CD8-positive, alpha-beta memory T cell (primary cell): Measurements from ENCODE around the gene CEP41. TPM values are rescaled to one million over a fixed set of nuclear protein-coding genes. Genes with fewer than 3 reads are reported as not detected.

Source experiments
- CTCF ChIA-PET: fragments of 350-600 bp; sonication (Branson Sonifier 250); formaldehyde crosslinking; loops from one replicate; lab custom pipeline; 2021; ENCODE audit warnings: antibody characterized with exemption; lab: Charles Lee
- POLR2A ChIA-PET: fragments of 350-600 bp; sonication (Branson Sonifier 250); formaldehyde crosslinking; loops from one replicate; lab custom pipeline; 2021; ENCODE audit warnings: antibody characterized with exemption; lab: Charles Lee
- DNase-seq, 5 donors: peaks; one replicate each; pipeline versions ENCODE4 v3.0.0 to v3.0.0-alpha.2; 2020 to 2022; ENCODE audit warnings: mixed read lengths in 1 of 5
- H3K27ac ChIP-seq: one replicate; pipeline ENCODE4 v1.7.0; 2013; ENCODE audit warnings: low read depth, mild to moderate bottlenecking, low read length, moderate library complexity
- H3K27me3 ChIP-seq: 2 replicates; pipeline ENCODE4 v1.7.0; 2013; ENCODE audit warnings: low read length, mild to moderate bottlenecking; ENCODE audit not compliant: insufficient read depth, poor library complexity, severe bottlenecking
- H3K36me3 ChIP-seq: 2 replicates; pipeline ENCODE4 v1.7.0; 2013; ENCODE audit warnings: mild to moderate bottlenecking, low read length, moderate library complexity; ENCODE audit not compliant: insufficient read depth
- H3K4me1 ChIP-seq: 2 replicates; pipeline ENCODE4 v1.7.0; 2013; ENCODE audit warnings: mild to moderate bottlenecking, low read length, moderate library complexity; ENCODE audit not compliant: insufficient read depth
- H3K4me3 ChIP-seq: 2 replicates; pipeline ENCODE4 v1.7.0; 2013; ENCODE audit warnings: mild to moderate bottlenecking, low read length
- H3K9me3 ChIP-seq: 2 replicates; pipeline ENCODE4 v1.7.0; 2013; ENCODE audit warnings: mild to moderate bottlenecking, low read length
- H3K27ac Mint-ChIP-seq, 8 donors: one replicate each; pipeline ENCODE4 v1.8.0; 2020 to 2021; ENCODE audit warnings: mixed read lengths in 8 of 8, mild to moderate bottlenecking in 6 of 8, inconsistent platforms in 3 of 8, moderate library complexity in 3 of 8
- H3K27me3 Mint-ChIP-seq, 2 donors: one replicate each; pipeline ENCODE4 v1.8.0; 2020 to 2021; ENCODE audit warnings: mixed read lengths in 2 of 2, mild to moderate bottlenecking in 1 of 2, moderate library complexity in 1 of 2
- H3K36me3 Mint-ChIP-seq, 3 donors: one replicate each; pipeline ENCODE4 v1.8.0; 2020 to 2021; ENCODE audit warnings: mixed read lengths in 3 of 3, inconsistent platforms in 1 of 3, mild to moderate bottlenecking in 1 of 3
- H3K4me1 Mint-ChIP-seq, 3 donors: one replicate each; pipeline ENCODE4 v1.8.0; 2020 to 2021; ENCODE audit warnings: mixed read lengths in 3 of 3, inconsistent platforms in 1 of 3, mild to moderate bottlenecking in 1 of 3
- H3K4me3 Mint-ChIP-seq, 7 donors: one replicate each; pipeline ENCODE4 v1.8.0; 2020 to 2021; ENCODE audit warnings: mixed read lengths in 7 of 7, mild to moderate bottlenecking in 6 of 7, moderate library complexity in 4 of 7, inconsistent platforms in 2 of 7
- H3K9me3 Mint-ChIP-seq, 5 donors: one replicate each; pipeline ENCODE4 v1.8.0; 2020 to 2022; ENCODE audit warnings: mixed read lengths in 5 of 5, mild to moderate bottlenecking in 3 of 5, moderate library complexity in 2 of 5, inconsistent platforms in 1 of 5
- polyA plus RNA-seq: library from polyadenylated mRNA; unstranded; fragments of 300-500 nt; fragmentation: Illumina TruSeq; gene quantifications from one replicate; pipeline ENCODE4 v1.2.3, GENCODE V29; 2021
- total RNA-seq, 2 experiments: library from RNA; stranded (reverse); gene quantifications; one replicate each; pipeline ENCODE4 v1.2.3, GENCODE V29; 2021

The CEP41 gene
- total and polyA plus RNA-seq, 3 experiments from 2014 or later, result 16.6 to 23.6 (median 18.8) TPM

DNA sequence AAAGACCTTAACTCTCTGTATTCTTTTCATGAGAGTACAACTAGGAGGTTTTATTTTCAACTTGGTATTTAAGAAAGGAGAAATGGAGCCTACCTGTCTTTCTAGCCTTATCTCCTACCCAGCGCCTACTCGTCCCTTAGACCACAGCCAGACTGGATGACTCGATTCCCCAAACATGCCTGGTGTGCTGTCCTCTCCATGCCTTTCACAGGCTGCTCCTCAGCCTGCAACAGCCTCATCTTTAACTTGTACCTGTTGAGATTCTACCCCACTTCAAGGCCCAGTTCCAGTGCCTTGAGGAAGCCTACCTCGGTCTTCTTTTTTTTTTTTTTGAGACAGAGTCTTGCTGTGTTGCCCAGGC, 31.1 kb downstream of the CEP41 start:
- Histone ChIP-seq H3K27me3 (no peaks in the 10 kb centered on the region), H3K36me3 (no peaks in the 10 kb centered on the region), H3K27ac (no peak overlapping the region), H3K9me3 (no peaks in the 10 kb centered on the region), H3K4me3 (no peak overlapping the region), H3K4me1 (peaks cover 11% of the 10 kb centered on the region)
- peaks cover 4 to 11% (median 6%) of the 10 kb centered on the region in 3 donors for H3K36me3 Mint-ChIP-seq
- DNase-seq, result no peak
- ChIA-PET CTCF (no interaction called here), POLR2A (no interaction called here)
- peaks cover under 1 to 13% (median 7%) of the 10 kb centered on the region in 3 donors for H3K4me1 Mint-ChIP-seq
- peak overlapping the region in 1 of 8 donors; percentile 93 for H3K27ac Mint-ChIP-seq
- no peaks in the 10 kb centered on the region for H3K9me3 Mint-ChIP-seq
- no peak overlapping the region for H3K4me3 Mint-ChIP-seq
- no peaks in the 10 kb centered on the region for H3K27me3 Mint-ChIP-seq

DNA sequence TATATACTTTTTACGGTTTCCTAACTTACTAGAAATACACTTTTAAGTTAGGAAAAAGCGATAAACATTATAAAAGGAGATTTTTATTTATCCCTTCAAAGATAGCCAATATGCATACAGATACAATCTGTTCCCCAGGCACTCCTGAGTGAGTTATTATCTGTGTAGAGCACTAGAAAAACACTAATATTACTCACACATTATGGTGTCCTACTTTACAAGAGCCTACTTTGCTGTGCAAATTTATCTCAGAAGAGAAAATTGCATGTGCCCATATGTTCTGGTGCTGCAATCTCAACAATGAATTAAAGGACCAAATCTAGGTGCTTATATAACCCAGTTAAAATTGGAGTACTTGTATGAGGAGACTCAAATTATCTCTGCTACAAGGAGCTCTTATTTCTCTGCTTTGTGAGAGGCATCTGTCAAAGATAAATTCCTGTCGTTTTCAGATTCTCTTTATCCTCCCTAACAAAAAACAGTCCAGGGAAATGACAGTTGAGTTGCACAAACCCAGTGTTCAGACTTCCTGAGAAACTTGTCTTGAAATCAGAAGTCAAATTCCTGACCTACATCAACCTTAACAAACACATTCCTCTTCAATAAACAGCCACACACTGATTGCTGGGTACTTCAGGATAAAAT, 31.6 kb downstream of the CEP41 start:
- Histone ChIP-seq H3K9me3 (no peaks in the 10 kb centered on the region), H3K4me1 (peaks cover 6% of the 10 kb centered on the region), H3K27me3 (no peaks in the 10 kb centered on the region), H3K36me3 (no peaks in the 10 kb centered on the region), H3K4me3 (no peak overlapping the region), H3K27ac (no peak overlapping the region)
- no peak overlapping the region for H3K4me3 Mint-ChIP-seq
- peaks cover 4 to 11% (median 6%) of the 10 kb centered on the region in 3 donors for H3K36me3 Mint-ChIP-seq
- no peak overlapping the region for H3K27ac Mint-ChIP-seq
- H3K9me3 Mint-ChIP-seq, result no peaks in the 10 kb centered on the region
- CTCF ChIA-PET, result no interaction called here
- POLR2A ChIA-PET, result no interaction called here
- H3K27me3 Mint-ChIP-seq, result no peaks in the 10 kb centered on the region
- H3K4me1 Mint-ChIP-seq, result peaks cover 0 to 7% (median 2%) of the 10 kb centered on the region in 3 donors
- no peak for DNase-seq

DNA sequence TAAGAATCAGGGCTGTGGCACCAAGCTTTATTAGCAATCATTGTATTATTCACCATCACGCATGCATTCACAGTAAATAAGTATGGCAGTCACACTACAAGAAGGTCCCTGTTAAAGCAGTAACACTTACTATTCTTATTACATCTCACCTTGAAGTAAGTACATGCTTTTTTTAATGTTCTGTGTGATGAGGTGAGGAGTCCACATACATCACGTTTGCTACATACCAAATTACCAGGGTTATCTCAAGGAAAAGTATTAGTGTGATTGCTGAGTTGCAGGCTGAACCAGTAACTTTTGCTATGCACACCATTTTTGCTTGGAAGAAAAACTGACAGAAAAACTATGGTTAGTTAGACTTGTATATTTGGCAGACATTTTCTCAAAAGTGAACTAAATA, 35.8 kb downstream of the CEP41 start:
- Histone ChIP-seq H3K4me3 (no peak overlapping the region), H3K27me3 (no peaks in the 10 kb centered on the region), H3K9me3 (no peaks in the 10 kb centered on the region), H3K4me1 (no peaks in the 10 kb centered on the region), H3K27ac (no peak overlapping the region), H3K36me3 (no peaks in the 10 kb centered on the region)
- no peak for DNase-seq
- H3K27me3 Mint-ChIP-seq, result no peaks in the 10 kb centered on the region
- H3K9me3 Mint-ChIP-seq, result no peaks in the 10 kb centered on the region
- CTCF ChIA-PET, result no interaction called here
- POLR2A ChIA-PET, result no interaction called here
- H3K36me3 Mint-ChIP-seq, result peaks cover 7 to 27% (median 8%) of the 10 kb centered on the region in 3 donors
- H3K4me3 Mint-ChIP-seq, result no peak overlapping the region
- no peak overlapping the region for H3K27ac Mint-ChIP-seq
- H3K4me1 Mint-ChIP-seq, result no peaks in the 10 kb centered on the region

DNA sequence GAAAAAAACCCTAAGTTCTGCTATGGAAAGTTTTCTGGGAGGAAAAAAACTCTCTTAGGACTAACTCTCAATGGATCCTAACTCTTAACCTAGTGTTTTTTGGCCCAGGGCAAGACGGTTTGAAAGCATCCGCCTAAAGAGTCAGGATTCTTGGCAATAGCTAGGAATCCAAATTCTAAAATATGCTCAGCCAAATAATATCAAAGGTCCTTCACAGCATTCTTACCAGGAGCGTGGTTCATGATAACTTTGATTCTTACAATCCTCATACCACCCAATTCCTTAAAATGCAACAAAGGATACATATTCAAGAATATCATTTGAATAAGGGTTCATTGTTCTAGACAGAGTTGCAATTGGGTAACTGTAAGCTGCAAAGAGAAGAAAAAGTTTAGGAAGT, 39.2 kb downstream of the CEP41 start:
- no peaks in the 10 kb centered on the region for H3K27me3 ChIP-seq
- H3K27ac ChIP-seq, result no peak overlapping the region
- H3K4me1 Mint-ChIP-seq, result no peaks in the 10 kb centered on the region
- CTCF ChIA-PET, result no interaction called here
- peaks cover 9 to 37% (median 11%) of the 10 kb centered on the region in 3 donors for H3K36me3 Mint-ChIP-seq
- H3K27me3 Mint-ChIP-seq, result no peaks in the 10 kb centered on the region
- no peaks in the 10 kb centered on the region for H3K36me3 ChIP-seq
- H3K4me3 Mint-ChIP-seq, result no peak overlapping the region
- POLR2A ChIA-PET, result no interaction called here
- no peak overlapping the region for H3K4me3 ChIP-seq
- no peak for DNase-seq
- H3K27ac Mint-ChIP-seq, result no peak overlapping the region
- H3K9me3 ChIP-seq, result no peaks in the 10 kb centered on the region
- no peaks in the 10 kb centered on the region for H3K4me1 ChIP-seq
- no peaks in the 10 kb centered on the region for H3K9me3 Mint-ChIP-seq

DNA sequence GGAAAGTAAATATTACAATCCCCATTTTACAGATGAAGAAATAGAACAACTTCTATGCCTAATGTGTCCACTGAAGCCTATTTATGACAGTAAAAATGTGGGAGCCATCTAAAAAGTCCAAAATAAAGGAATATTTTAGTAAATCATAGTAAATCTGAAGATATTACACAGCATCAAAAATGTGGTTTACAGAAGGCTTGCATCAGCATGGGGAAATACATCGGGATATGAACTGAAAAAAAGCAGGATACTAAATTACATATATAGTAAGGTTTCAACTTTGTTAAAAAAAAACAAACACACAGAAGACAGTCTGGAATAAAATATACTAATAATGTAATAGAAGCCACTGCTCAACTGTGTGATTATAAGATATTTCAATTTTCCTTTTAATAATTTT, 39.7 kb downstream of the CEP41 start:
- Histone ChIP-seq H3K27ac (no peak overlapping the region), H3K9me3 (no peaks in the 10 kb centered on the region), H3K36me3 (no peaks in the 10 kb centered on the region), H3K4me3 (no peak overlapping the region), H3K27me3 (no peaks in the 10 kb centered on the region), H3K4me1 (no peaks in the 10 kb centered on the region)
- Mint-ChIP-seq H3K9me3 (no peaks in the 10 kb centered on the region), H3K27ac (no peak overlapping the region), H3K4me3 (no peak overlapping the region), H3K4me1 (no peaks in the 10 kb centered on the region), H3K27me3 (no peaks in the 10 kb centered on the region), H3K36me3 (peaks cover 9 to 37% (median 11%) of the 10 kb centered on the region in 3 donors)
- ChIA-PET POLR2A (no interaction called here), CTCF (no interaction called here)
- DNase-seq, result no peak

DNA sequence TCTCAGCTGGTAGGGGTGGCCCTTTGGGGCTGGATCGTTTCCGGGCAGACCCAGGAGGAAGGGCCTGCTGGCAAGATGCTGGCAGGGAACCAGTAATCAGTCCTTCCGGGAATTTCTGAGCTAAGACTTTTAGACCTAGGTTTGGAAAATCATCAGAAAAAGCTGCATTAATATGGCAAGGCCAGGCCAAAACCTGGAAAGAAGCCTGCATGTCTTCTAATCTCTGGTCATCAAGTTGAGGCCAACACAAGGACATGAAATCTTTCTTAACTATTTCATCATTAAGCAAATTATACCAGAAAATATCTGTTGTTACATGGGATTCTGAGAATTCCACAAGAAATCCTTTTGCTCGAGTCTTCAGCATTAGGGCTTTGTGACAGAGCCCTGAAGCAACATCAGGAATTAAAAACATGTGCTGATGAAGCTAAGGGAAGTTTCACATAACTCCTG, 40.7 kb downstream of the CEP41 start:
- peaks cover 9 to 37% (median 11%) of the 10 kb centered on the region in 3 donors for H3K36me3 Mint-ChIP-seq
- no peak for DNase-seq
- ChIA-PET CTCF (no interaction called here), POLR2A (interaction anchor here (0.6 kb wide), 1 partner anchor 9 kb away, joined by 4 read pairs; no protein-coding TSS in a partner anchor)
- H3K9me3 Mint-ChIP-seq, result no peaks in the 10 kb centered on the region
- Histone ChIP-seq H3K27me3 (no peaks in the 10 kb centered on the region), H3K36me3 (no peaks in the 10 kb centered on the region), H3K4me1 (peaks cover 5% of the 10 kb centered on the region), H3K9me3 (no peaks in the 10 kb centered on the region), H3K4me3 (no peak overlapping the region), H3K27ac (no peak overlapping the region)
- H3K4me3 Mint-ChIP-seq, result no peak overlapping the region
- H3K4me1 Mint-ChIP-seq, result peaks cover 2 to 3% (median 3%) of the 10 kb centered on the region in 3 donors
- no peak overlapping the region for H3K27ac Mint-ChIP-seq
- no peaks in the 10 kb centered on the region for H3K27me3 Mint-ChIP-seq

DNA sequence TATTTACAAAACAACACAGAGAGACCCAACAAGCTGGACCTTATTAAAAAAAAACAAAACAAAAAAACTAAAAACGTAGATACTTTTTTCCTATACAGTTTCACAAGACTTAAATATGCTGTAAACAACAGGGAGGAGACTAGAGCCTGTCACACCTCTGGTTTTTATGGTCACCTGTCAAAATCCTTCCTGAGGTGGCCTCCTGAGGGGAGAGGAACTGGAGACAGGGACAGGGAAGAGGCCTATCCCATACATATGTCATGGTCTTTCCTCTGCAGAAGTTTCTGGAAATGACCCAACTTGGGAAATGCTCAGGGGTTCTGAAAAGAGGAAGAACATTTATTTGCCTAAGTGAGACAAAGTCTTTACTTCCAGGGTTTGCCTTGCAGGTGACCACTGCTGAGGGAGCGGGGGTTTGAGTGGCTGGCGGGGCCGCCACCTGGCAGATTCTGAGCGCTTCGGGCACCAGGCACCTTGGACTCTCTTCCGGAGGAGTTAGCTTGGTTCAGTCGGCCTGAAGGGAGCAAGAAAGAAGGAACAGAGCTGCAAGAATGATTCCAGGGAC, 42.2 kb downstream of the CEP41 start:
- no peak overlapping the region for H3K4me3 ChIP-seq
- CTCF ChIA-PET, result no interaction called here

DNA sequence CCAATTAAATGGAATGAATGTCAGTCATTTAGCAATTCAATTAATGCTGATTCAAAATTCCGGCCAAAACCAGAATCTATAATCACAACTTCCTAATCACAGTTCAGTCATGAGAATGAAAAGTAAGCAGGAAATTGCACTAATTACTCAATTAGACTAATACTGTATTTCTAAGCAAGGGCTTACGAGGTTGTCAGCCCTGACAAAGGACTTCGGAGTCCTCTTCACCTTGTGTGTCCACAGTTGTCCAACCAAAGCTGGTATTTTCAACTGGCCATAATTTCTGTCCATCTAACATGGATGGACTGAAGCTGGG, 43.1 kb downstream of the CEP41 start:
- ChIA-PET POLR2A (no interaction called here), CTCF (no interaction called here)
- H3K9me3 Mint-ChIP-seq, result no peaks in the 10 kb centered on the region
- H3K4me1 ChIP-seq, result peaks cover 21% of the 10 kb centered on the region
- H3K36me3 Mint-ChIP-seq, result peaks cover 9 to 32% (median 11%) of the 10 kb centered on the region in 3 donors
- H3K27me3 Mint-ChIP-seq, result no peaks in the 10 kb centered on the region
- peaks cover 15 to 21% (median 20%) of the 10 kb centered on the region in 3 donors for H3K4me1 Mint-ChIP-seq
- no peak overlapping the region for H3K4me3 Mint-ChIP-seq
- no peak overlapping the region for H3K4me3 ChIP-seq
- H3K27ac Mint-ChIP-seq, result no peak overlapping the region
- no peak for DNase-seq
- H3K36me3 ChIP-seq, result no peaks in the 10 kb centered on the region
- H3K9me3 ChIP-seq, result no peaks in the 10 kb centered on the region
- no peak overlapping the region for H3K27ac ChIP-seq
- H3K27me3 ChIP-seq, result no peaks in the 10 kb centered on the region

More for the DNA sequence above, 42.2 kb downstream of the CEP41 start:
- no peaks in the 10 kb centered on the region for H3K36me3 ChIP-seq
- Mint-ChIP-seq H3K27ac (peak overlapping the region in 1 of 8 donors; percentile 12), H3K4me3 (no peak overlapping the region), H3K36me3 (peaks cover 9 to 34% (median 11%) of the 10 kb centered on the region in 3 donors), H3K27me3 (no peaks in the 10 kb centered on the region), H3K4me1 (peaks cover 14 to 18% (median 17%) of the 10 kb centered on the region in 3 donors), H3K9me3 (no peaks in the 10 kb centered on the region)
- POLR2A ChIA-PET, result no interaction called here
- H3K27ac ChIP-seq, result no peak overlapping the region
- H3K9me3 ChIP-seq, result no peaks in the 10 kb centered on the region
- H3K4me1 ChIP-seq, result peaks cover 20% of the 10 kb centered on the region
- no peaks in the 10 kb centered on the region for H3K27me3 ChIP-seq
- DNase-seq, result no peak
